Neural progenitor cell (in vitro differentiated cells): Measurements from ENCODE around the gene RAB11FIP5.

Experiments
- EZH2 ChIP-seq: fragments of 200-600 bp; sonication (generic); IDR thresholded peaks from 2 replicates; pipeline ENCODE4 v1.6.1; 2017; ENCODE audit warnings: antibody characterized with exemption, mild to moderate bottlenecking, moderate library complexity
- TF ChIP-seq, protein P1 (sequence below): fragments of 200-600 bp; sonication (generic); IDR thresholded peaks from 2 replicates; pipeline ENCODE4 v1.5.1; 2017; ENCODE audit warnings: antibody characterized with exemption, mild to moderate bottlenecking

- no peak for TF ChIP-seq EZH2
- TF ChIP-seq, protein P1, sequence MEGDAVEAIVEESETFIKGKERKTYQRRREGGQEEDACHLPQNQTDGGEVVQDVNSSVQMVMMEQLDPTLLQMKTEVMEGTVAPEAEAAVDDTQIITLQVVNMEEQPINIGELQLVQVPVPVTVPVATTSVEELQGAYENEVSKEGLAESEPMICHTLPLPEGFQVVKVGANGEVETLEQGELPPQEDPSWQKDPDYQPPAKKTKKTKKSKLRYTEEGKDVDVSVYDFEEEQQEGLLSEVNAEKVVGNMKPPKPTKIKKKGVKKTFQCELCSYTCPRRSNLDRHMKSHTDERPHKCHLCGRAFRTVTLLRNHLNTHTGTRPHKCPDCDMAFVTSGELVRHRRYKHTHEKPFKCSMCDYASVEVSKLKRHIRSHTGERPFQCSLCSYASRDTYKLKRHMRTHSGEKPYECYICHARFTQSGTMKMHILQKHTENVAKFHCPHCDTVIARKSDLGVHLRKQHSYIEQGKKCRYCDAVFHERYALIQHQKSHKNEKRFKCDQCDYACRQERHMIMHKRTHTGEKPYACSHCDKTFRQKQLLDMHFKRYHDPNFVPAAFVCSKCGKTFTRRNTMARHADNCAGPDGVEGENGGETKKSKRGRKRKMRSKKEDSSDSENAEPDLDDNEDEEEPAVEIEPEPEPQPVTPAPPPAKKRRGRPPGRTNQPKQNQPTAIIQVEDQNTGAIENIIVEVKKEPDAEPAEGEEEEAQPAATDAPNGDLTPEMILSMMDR = no peak
Observed at GRCh38 chr2:73100956-73101355, 11.8 kb downstream of the RAB11FIP5 start.
